MM.1S (cell line): Measurements from ENCODE around the gene SYT17.

Experiments used
- DNase-seq: peaks from one replicate; pipeline ENCODE4 v3.0.0-alpha.2; 2015
- H2AFZ ChIP-seq: fragments of 300-600 bp; sonication (generic); 2 replicates; pipeline ENCODE4 v1.6.0; 2016; ENCODE audit warnings: antibody characterized with exemption, low read length
- H3F3A ChIP-seq: fragments of 300-600 bp; sonication (generic); 2 replicates; pipeline ENCODE4 v1.6.1; 2016; ENCODE audit warnings: mild to moderate bottlenecking, antibody characterized with exemption, low read length, moderate library complexity, mixed read lengths; ENCODE audit not compliant: insufficient read depth
- H3K27ac ChIP-seq: fragments of 300-600 bp; sonication (generic); 2 replicates; pipeline ENCODE4 v1.5.1; 2016; ENCODE audit warnings: mild to moderate bottlenecking, low read length
- H3K27me3 ChIP-seq: fragments of 300-600 bp; sonication (generic); replicated peaks from 2 replicates; pipeline ENCODE4 v1.6.0; 2016; ENCODE audit warnings: low read length; ENCODE audit not compliant: insufficient read depth
- H3K36me3 ChIP-seq: fragments of 300-600 bp; sonication (generic); replicated peaks from 2 replicates; pipeline ENCODE4 v1.6.1; 2016; ENCODE audit warnings: mild to moderate bottlenecking, low read length, mixed read lengths; ENCODE audit not compliant: insufficient read depth
- H3K4me1 ChIP-seq: fragments of 300-600 bp; sonication (generic); 2 replicates; pipeline ENCODE4 v1.6.1; 2016; ENCODE audit warnings: low read length, mixed read lengths
- H3K4me2 ChIP-seq: fragments of 300-600 bp; sonication (generic); 2 replicates; pipeline ENCODE4 v1.6.0; 2016; ENCODE audit warnings: low read depth, low read length
- H3K4me3 ChIP-seq: fragments of 300-600 bp; sonication (generic); 2 replicates; pipeline ENCODE4 v1.5.1; 2016; ENCODE audit warnings: low read length, mixed read lengths
- H3K79me2 ChIP-seq: fragments of 300-600 bp; sonication (generic); 2 replicates; pipeline ENCODE4 v1.6.1; 2016; ENCODE audit warnings: mixed run types, low read length, mixed read lengths
- H3K9ac ChIP-seq: fragments of 300-600 bp; sonication (generic); 2 replicates; pipeline ENCODE4 v1.6.1; 2016; ENCODE audit warnings: low read length, mixed read lengths
- H3K9me2 ChIP-seq: fragments of 300-600 bp; sonication (generic); replicated peaks from 2 replicates; pipeline ENCODE4 v1.6.1; 2016; ENCODE audit warnings: mild to moderate bottlenecking, low read length, mixed read lengths; ENCODE audit not compliant: insufficient read depth
- H3K9me3 ChIP-seq: fragments of 300-600 bp; sonication (generic); replicated peaks from 2 replicates; pipeline ENCODE4 v1.6.1; 2016; ENCODE audit warnings: mild to moderate bottlenecking, low read length, mixed read lengths; ENCODE audit not compliant: insufficient read depth
- H4K20me1 ChIP-seq: fragments of 300-600 bp; sonication (generic); 2 replicates; pipeline ENCODE4 v1.6.1; 2016; ENCODE audit warnings: mild to moderate bottlenecking, low read length, moderate library complexity, mixed read lengths; ENCODE audit not compliant: insufficient read depth
- EZH2 ChIP-seq: fragments of 300-600 bp; sonication (generic); optimal IDR thresholded peaks from 2 replicates; pipeline ENCODE3; 2017; ENCODE audit warnings: low read depth, mild to moderate bottlenecking, antibody characterized with exemption, low read length, mixed read lengths
- EZH2phosphoT487 ChIP-seq: fragments of 300-600 bp; sonication (generic); IDR thresholded peaks from 2 replicates; pipeline ENCODE4 v1.6.1; 2018; ENCODE audit warnings: antibody characterized with exemption, low read length
- TF ChIP-seq, protein P1 (sequence below): fragments of 300-600 bp; sonication (generic); IDR thresholded peaks from 2 replicates; pipeline ENCODE4 v1.5.1; 2016; ENCODE audit warnings: antibody characterized with exemption, low read length, mixed read lengths

SYT17 gene

DNA sequence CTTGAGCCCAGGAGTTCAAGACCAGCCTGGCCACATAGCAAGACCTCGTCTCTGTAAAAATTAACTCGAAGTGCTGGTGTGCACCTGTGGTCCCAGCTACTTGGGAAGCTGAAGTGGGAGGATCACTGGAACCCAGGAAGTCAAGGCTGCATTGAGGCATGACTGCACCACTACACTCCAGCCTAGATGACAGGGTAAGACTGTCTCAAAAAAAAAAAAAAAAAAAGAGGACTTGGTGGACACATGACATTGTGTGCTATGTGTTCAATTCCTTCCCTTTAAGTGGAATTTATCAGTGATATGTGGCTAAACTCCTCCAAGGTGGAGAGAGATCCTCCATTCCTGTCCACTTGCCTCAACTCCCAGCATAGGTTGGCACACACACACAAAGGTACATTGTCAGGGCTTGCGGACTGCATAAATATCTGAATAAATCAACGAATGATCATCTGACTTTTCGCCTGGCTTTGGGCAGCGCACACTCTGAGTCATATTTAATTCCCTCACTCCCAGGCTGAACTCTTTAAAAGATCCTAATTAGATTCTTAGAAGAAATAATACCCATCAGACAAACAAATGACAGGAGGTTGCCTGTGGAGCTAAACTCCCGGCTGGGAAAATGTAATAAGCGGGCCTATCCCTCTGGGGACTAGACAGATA, 25.0 kb upstream of the SYT17 start:
- H3K36me3 ChIP-seq, result no peaks in the 10 kb centered on the region
- no peaks in the 10 kb centered on the region for H3K4me1 ChIP-seq
- no peak overlapping the region for H3K27ac ChIP-seq
- no peak overlapping the region for H3K9ac ChIP-seq
- H3K9me3 ChIP-seq, result no peaks in the 10 kb centered on the region
- H2AFZ ChIP-seq, result no peak overlapping the region
- no peaks in the 10 kb centered on the region for H4K20me1 ChIP-seq
- no peaks in the 10 kb centered on the region for H3K9me2 ChIP-seq
- no peak overlapping the region for H3K4me2 ChIP-seq
- no peak for DNase-seq
- no peaks in the 10 kb centered on the region for H3F3A ChIP-seq
- no peaks in the 10 kb centered on the region for H3K27me3 ChIP-seq
- H3K4me3 ChIP-seq, result no peak overlapping the region
- H3K79me2 ChIP-seq, result no peaks in the 10 kb centered on the region
- TF ChIP-seq, protein P1, sequence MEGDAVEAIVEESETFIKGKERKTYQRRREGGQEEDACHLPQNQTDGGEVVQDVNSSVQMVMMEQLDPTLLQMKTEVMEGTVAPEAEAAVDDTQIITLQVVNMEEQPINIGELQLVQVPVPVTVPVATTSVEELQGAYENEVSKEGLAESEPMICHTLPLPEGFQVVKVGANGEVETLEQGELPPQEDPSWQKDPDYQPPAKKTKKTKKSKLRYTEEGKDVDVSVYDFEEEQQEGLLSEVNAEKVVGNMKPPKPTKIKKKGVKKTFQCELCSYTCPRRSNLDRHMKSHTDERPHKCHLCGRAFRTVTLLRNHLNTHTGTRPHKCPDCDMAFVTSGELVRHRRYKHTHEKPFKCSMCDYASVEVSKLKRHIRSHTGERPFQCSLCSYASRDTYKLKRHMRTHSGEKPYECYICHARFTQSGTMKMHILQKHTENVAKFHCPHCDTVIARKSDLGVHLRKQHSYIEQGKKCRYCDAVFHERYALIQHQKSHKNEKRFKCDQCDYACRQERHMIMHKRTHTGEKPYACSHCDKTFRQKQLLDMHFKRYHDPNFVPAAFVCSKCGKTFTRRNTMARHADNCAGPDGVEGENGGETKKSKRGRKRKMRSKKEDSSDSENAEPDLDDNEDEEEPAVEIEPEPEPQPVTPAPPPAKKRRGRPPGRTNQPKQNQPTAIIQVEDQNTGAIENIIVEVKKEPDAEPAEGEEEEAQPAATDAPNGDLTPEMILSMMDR, result no peak
- TF ChIP-seq EZH2 (no peak), EZH2phosphoT487 (no peak)

DNA sequence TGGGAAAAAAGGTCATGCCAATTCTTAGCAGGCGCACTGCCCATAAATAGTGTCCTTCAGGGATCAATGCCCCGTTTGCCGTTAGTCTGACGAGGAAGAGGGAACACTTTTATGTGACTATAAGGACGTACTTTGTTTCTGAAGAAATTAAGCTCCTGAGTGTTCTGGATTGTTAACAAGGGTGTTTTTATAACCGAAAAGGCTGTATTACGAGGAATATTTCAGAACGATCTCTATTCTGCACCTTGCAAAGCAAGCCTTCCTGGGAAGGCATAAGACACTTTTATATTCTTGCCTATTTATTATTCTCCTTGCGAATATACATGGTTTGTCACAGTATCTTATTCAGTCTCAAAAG, 24.5 kb upstream of the SYT17 start:
- Histone ChIP-seq H3K27me3 (no peaks in the 10 kb centered on the region), H3K4me3 (no peak overlapping the region), H4K20me1 (no peaks in the 10 kb centered on the region), H3K9ac (no peak overlapping the region), H3K79me2 (no peaks in the 10 kb centered on the region), H3K36me3 (no peaks in the 10 kb centered on the region), H2AFZ (no peak overlapping the region), H3K9me2 (no peaks in the 10 kb centered on the region), H3F3A (no peaks in the 10 kb centered on the region), H3K4me1 (no peaks in the 10 kb centered on the region), H3K4me2 (no peak overlapping the region), H3K9me3 (no peaks in the 10 kb centered on the region), H3K27ac (no peak overlapping the region)
- no peak for TF ChIP-seq EZH2phosphoT487
- TF ChIP-seq, protein P1, result no peak
- no peak for TF ChIP-seq EZH2
- DNase-seq, result no peak

GRCh38 chr16:19145010-19145409, 23.0 kb upstream of the SYT17 start:
- no peaks in the 10 kb centered on the region for H3K27me3 ChIP-seq
- H3K9ac ChIP-seq, result no peak overlapping the region
- no peak overlapping the region for H3K27ac ChIP-seq
- no peaks in the 10 kb centered on the region for H3K79me2 ChIP-seq
- TF ChIP-seq, protein P1, result no peak
- no peak for TF ChIP-seq EZH2phosphoT487
- no peak for TF ChIP-seq EZH2
- H3K4me1 ChIP-seq, result no peaks in the 10 kb centered on the region
- H3K4me3 ChIP-seq, result no peak overlapping the region
- no peaks in the 10 kb centered on the region for H3K9me2 ChIP-seq
- H2AFZ ChIP-seq, result no peak overlapping the region
- no peaks in the 10 kb centered on the region for H4K20me1 ChIP-seq
- H3K4me2 ChIP-seq, result no peak overlapping the region
- no peak for DNase-seq
- H3K9me3 ChIP-seq, result no peaks in the 10 kb centered on the region
- H3K36me3 ChIP-seq, result no peaks in the 10 kb centered on the region
- no peaks in the 10 kb centered on the region for H3F3A ChIP-seq
